Retinal pigment epithelial cell (primary cell): ENCODE data around the gene POU6F2.

Experiments used
- DNase-seq: peaks from one replicate; pipeline ENCODE4 v3.0.0-alpha.2; 2010; ENCODE audit warnings: low read depth
- H3K4me3 ChIP-seq: 2 replicates; pipeline ENCODE4 v1.5.1; 2011; ENCODE audit warnings: mild to moderate bottlenecking, low read length, control low read depth, moderate library complexity
- TF ChIP-seq, protein P1 (sequence below): conservative IDR thresholded peaks from 2 replicates; pipeline ENCODE4 v1.5.1; 2011; ENCODE audit warnings: low read depth, low read length, control low read depth, inconsistent platforms

Gene POU6F2

DNA sequence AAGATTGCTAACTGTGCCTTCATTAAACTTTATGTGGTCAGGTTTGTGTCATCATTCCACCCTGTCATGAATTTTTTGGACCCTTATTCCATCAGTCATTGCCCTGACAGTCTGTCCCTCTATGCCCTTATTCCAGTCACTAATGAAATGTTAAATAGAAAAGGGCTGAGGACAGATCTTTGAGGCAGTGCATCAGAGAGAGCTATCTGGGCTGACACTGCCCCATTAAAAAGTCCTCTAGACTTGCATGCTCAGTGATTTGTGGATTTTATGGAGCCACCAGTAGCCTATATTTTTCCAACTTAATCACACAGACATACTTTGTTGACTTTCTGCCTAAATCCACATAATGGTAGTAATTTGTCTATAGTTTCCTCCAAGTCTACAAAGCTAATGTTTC, 323.8 kb downstream of the POU6F2 start:
- no peak for DNase-seq
- TF ChIP-seq, protein P1, sequence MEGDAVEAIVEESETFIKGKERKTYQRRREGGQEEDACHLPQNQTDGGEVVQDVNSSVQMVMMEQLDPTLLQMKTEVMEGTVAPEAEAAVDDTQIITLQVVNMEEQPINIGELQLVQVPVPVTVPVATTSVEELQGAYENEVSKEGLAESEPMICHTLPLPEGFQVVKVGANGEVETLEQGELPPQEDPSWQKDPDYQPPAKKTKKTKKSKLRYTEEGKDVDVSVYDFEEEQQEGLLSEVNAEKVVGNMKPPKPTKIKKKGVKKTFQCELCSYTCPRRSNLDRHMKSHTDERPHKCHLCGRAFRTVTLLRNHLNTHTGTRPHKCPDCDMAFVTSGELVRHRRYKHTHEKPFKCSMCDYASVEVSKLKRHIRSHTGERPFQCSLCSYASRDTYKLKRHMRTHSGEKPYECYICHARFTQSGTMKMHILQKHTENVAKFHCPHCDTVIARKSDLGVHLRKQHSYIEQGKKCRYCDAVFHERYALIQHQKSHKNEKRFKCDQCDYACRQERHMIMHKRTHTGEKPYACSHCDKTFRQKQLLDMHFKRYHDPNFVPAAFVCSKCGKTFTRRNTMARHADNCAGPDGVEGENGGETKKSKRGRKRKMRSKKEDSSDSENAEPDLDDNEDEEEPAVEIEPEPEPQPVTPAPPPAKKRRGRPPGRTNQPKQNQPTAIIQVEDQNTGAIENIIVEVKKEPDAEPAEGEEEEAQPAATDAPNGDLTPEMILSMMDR: no peak
- H3K4me3 ChIP-seq: no peak overlapping the region

DNA sequence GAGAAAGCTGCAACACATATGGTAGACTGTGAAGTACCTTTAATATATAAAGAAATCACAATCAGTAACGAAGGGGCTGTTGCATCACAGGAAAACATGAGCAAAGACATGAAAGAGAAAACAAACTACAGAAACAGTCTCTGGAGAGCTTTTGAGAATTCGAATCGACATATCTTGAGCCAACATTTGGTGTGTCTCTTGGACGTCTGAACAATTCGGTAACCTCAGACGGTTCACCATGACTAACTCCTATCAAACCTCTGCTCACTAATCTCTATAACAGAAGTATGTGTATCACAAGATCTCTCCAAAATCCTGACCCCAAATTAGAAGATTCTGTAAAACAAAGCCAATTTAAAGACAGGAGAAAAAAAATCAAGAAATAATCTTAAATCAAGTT, 326.5 kb downstream of the POU6F2 start:
- DNase-seq: no peak
- H3K4me3 ChIP-seq: no peak overlapping the region
- TF ChIP-seq, protein P1: no peak

DNA sequence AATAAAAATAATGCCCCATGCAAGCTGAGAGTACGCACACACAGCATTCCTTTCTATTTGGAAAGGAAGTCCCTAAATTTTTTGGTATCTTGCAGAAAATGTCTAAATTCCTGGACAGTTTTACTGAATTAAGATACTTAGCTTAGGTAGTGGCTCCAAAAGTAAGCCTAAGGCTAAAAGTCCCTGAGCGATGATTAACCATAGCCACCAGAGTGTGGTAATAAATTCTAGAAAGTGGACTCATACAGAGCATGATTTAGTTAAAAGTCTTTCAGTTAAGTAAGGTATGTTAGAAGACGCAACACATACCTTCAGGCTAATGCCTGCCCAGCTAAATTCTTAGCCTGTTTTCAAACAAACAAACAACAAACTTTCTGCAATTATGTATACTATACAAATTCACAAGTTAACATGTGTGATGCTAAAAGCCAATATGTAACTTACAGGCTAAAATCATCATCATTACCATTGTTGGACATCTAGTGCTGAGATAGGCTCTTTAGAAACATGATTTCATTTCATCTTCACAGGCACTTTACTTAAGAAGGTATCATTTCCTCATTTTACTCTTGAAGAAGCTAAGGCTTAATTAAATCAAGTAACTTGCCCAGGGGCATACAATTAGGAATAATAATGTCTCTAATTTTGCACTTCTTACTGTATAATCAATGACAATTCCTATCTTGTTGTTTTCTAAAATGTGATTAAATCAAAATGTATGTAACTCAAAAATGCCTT, 327.1 kb downstream of the POU6F2 start:
- TF ChIP-seq, protein P1: no peak
- no peak overlapping the region for H3K4me3 ChIP-seq
- DNase-seq: no peak

DNA sequence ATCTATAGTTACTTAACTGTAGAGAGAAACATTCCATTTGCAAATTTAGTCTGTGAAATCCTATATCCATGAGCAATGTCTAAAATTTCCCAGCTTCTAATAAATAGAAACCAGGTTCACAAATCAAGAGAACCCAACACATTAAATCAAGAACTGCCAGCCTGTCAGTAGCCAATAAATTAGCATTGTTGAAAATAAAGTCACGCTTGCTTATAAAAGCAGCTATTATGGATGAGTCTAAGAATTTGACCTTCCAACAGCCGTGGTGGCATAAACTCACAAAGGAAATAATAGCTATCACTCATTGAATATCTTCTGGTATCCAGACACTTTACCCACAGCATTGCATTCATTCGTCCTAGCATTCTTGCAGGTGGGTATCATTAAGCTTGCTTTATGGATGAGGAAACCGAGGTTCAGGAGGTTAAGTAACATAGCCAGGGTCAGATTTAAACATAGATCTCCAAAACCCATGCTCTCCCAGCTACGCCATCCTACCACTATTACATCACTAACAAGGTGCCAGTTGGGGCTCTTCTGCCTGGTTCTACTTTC, 328.4 kb downstream of the POU6F2 start:
- H3K4me3 ChIP-seq: no peak overlapping the region
- TF ChIP-seq, protein P1: no peak
- DNase-seq: no peak

DNA sequence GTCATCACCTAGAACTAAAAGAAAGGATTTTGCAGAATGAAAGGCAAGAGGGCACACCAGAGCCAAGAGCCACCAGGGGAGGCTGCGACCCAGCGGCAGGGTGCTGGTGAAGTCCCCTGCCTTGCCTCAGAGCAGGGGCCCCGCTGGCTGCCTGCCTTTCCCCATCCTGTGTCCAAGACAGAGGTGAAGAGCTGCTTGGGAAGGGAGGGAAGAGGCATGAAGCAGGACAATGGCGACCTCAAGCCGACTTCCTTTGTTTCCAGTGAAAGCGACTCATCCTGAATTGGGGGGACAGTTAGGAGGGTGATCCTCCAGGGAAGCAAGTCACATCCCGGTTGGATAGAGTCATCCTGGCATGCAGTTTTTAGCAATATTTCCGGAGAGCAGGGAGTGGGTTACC, 333.0 kb downstream of the POU6F2 start:
- no peak for DNase-seq
- H3K4me3 ChIP-seq: no peak overlapping the region
- TF ChIP-seq, protein P1: no peak

DNA sequence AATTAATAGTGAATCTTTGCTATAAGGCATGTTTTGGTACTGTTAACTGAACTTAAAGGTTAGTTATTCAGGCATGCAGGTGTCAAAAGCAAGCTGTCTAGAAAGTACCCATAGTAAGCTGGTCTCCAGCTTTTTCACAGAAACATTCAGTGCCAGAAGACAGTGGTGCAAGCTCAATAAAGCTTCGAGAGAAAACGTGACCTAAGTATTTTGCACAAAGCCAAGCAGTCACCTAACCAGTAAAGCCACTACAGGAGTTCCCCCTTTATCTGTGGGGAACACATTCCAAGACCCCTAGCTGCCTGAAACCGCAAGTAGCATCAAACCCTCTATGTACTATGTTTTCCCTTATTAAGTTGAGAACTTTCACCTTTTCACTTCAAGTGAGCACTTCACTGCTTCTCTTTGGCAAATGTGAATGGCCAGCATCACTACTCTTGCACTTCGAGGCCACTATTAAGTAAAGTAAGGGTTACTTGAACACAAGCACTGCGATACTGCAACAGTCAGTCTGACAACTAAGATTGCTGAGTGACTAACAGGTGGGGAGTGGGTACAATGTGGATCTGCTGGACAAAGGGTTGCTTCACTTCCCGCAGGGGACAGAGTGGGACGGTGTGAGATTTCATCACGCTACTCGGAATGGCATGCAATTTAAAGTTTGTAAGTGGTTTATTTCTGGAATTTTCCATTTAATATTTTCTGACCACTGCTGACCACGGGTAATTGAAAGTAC, 334.7 kb downstream of the POU6F2 start:
- TF ChIP-seq, protein P1: no peak
- H3K4me3 ChIP-seq: no peak overlapping the region
- no peak for DNase-seq
